Endothelial cell of umbilical vein (primary cell): ENCODE measurements around the gene CUEDC1. TPM values are rescaled to one million over a fixed set of nuclear protein-coding genes. Genes with fewer than 3 reads are reported as not detected.

ENCODE experiments used
- BruUV-seq: library from RNA; stranded (reverse); fragments of 400-500 nt; replicated peaks from 2 replicates; lab custom pipeline; 2021; lab: Mats Ljungman, UMichigan
- CTCF ChIA-PET: fragments of 300-600, 350-600 bp; sonication (Branson Sonifier 250); formaldehyde crosslinking; loops from one replicate; lab custom pipeline; 2021; ENCODE audit warnings: antibody characterized with exemption, inconsistent platforms; lab: Charles Lee
- POLR2A ChIA-PET: fragments of 300-600, 350-600 bp; sonication (Branson Sonifier 250); formaldehyde crosslinking; loops from one replicate; lab custom pipeline; 2021; ENCODE audit warnings: antibody characterized with exemption, inconsistent platforms; lab: Charles Lee
- DNase-seq: peaks from one replicate; pipeline ENCODE4 v3.0.0-alpha.2; 2011; ENCODE audit warnings: low read depth, low spot score
- FAIRE-seq: peaks from 2 replicates; lab custom pipeline; 2011; peaks lifted over from hg19 to GRCh38; lab: Jason Lieb, UNC
- H2AFZ ChIP-seq: 2 replicates; pipeline ENCODE4 v1.6.0; 2012; ENCODE audit warnings: low read depth, low read length, control low read depth, inconsistent platforms
- H3K27ac ChIP-seq: 2 replicates; pipeline ENCODE4 v1.5.1; 2011; ENCODE audit warnings: low read depth, mild to moderate bottlenecking, control low read depth, low read length, moderate library complexity; ENCODE audit not compliant: insufficient read depth
- H3K27me3 ChIP-seq, 2 experiments: 2 replicates each; pipeline versions ENCODE4 v1.6.0 to v1.6.1; 2011; ENCODE audit warnings: low read length in 2 of 2, mixed read lengths in 1 of 2; ENCODE audit not compliant: control insufficient read depth in 2 of 2, insufficient read depth in 2 of 2
- H3K36me3 ChIP-seq, 2 experiments: 2 replicates in 1 of 2; 3 replicates in 1 of 2; pipeline ENCODE4 v1.5.1; 2011; ENCODE audit warnings: low read length in 2 of 2, mild to moderate bottlenecking in 1 of 2, moderate library complexity in 1 of 2; ENCODE audit not compliant: control insufficient read depth in 2 of 2, insufficient read depth in 2 of 2; ENCODE audit errors: extremely low read depth in 1 of 2
- H3K4me1 ChIP-seq: 3 replicates; pipeline ENCODE4 v1.5.1; 2011; ENCODE audit warnings: mild to moderate bottlenecking, low read length; ENCODE audit not compliant: control insufficient read depth, insufficient read depth; ENCODE audit errors: extremely low read depth
- H3K4me2 ChIP-seq: 2 replicates; pipeline ENCODE4 v1.6.1; 2011; ENCODE audit warnings: low read length, control low read depth, mixed read lengths; ENCODE audit not compliant: insufficient read depth
- H3K4me3 ChIP-seq, 3 experiments: fragments of 200-600 bp in 1 of 3; sonication (generic), shearing (Covaris generic) in 1 of 3; replicated peaks in 1 of 3; 2 replicates each; pipeline ENCODE4 v1.5.1; 2011 to 2016; ENCODE audit warnings: control low read depth in 3 of 3, low read length in 3 of 3, mild to moderate bottlenecking in 2 of 3, inconsistent platforms in 1 of 3, low read depth in 1 of 3, moderate library complexity in 1 of 3; ENCODE audit not compliant: insufficient read depth in 1 of 3
- H3K79me2 ChIP-seq: 2 replicates; pipeline ENCODE4 v1.6.0; 2012; ENCODE audit warnings: low read length, inconsistent platforms; ENCODE audit not compliant: control insufficient read depth, insufficient read depth
- H3K9ac ChIP-seq: replicated peaks from 2 replicates; pipeline ENCODE3; 2011; ENCODE audit warnings: low read length, control low read depth; ENCODE audit not compliant: insufficient read depth; ENCODE audit errors: extremely low read depth
- H3K9me1 ChIP-seq: replicated peaks from 3 replicates; pipeline ENCODE4 v1.6.0; 2011; ENCODE audit warnings: mild to moderate bottlenecking, low read length; ENCODE audit not compliant: control insufficient read depth, insufficient read depth; ENCODE audit errors: extremely low read depth
- H3K9me3 ChIP-seq: replicated peaks from 2 replicates; pipeline ENCODE4 v1.5.1; 2012; ENCODE audit warnings: low read length, inconsistent platforms; ENCODE audit not compliant: control insufficient read depth, insufficient read depth
- H4K20me1 ChIP-seq: replicated peaks from 2 replicates; pipeline ENCODE3; 2011; ENCODE audit warnings: mild to moderate bottlenecking, low read length; ENCODE audit not compliant: control insufficient read depth, insufficient read depth; ENCODE audit errors: extremely low read depth
- CTCF ChIP-seq, 2 donors: IDR thresholded peaks; 1 replicate in 1 of 2; 2 replicates in 1 of 2; pipeline ENCODE4 v1.5.1; 2011; ENCODE audit warnings: low read length in 2 of 2, mild to moderate bottlenecking in 2 of 2, moderate library complexity in 2 of 2, control low read depth in 1 of 2, inconsistent platforms in 1 of 2, low read depth in 1 of 2; ENCODE audit not compliant: insufficient read depth in 1 of 2; ENCODE audit errors: extremely low read depth in 1 of 2
- EZH2 ChIP-seq: IDR thresholded peaks from 2 replicates; pipeline ENCODE4 v1.6.1; 2012; ENCODE audit warnings: borderline replicate concordance, low read depth, mild to moderate bottlenecking, moderate library complexity, low read length, inconsistent platforms; ENCODE audit not compliant: severe bottlenecking
- FOS ChIP-seq: IDR thresholded peaks from 2 replicates; pipeline ENCODE4 v1.6.1; 2011; ENCODE audit warnings: mild to moderate bottlenecking, low read length, moderate library complexity, borderline replicate concordance; ENCODE audit not compliant: insufficient read depth
- GATA2 ChIP-seq: IDR thresholded peaks from 2 replicates; pipeline ENCODE4 v1.7.0; 2011; ENCODE audit warnings: low read depth, mild to moderate bottlenecking, moderate library complexity, mixed read lengths, low read length; ENCODE audit not compliant: insufficient read length, insufficient read depth
- JUN ChIP-seq: IDR thresholded peaks from 2 replicates; pipeline ENCODE4 v1.6.1; 2011; ENCODE audit warnings: borderline replicate concordance, low read depth; ENCODE audit not compliant: insufficient read length, insufficient read depth
- MAX ChIP-seq: IDR thresholded peaks from 2 replicates; pipeline ENCODE4 v1.6.1; 2011; ENCODE audit not compliant: insufficient read depth, insufficient read length
- MYC ChIP-seq: IDR thresholded peaks from one replicate; pipeline ENCODE4 v1.6.1; 2011; ENCODE audit warnings: mild to moderate bottlenecking, low read depth, low read length
- POLR2A ChIP-seq: IDR thresholded peaks from 2 replicates; pipeline ENCODE4 v1.6.1; 2012; ENCODE audit warnings: low read depth, mild to moderate bottlenecking, control low read depth, low read length
- POLR2AphosphoS5 ChIP-seq: IDR thresholded peaks from 2 replicates; pipeline ENCODE4 v1.6.1; 2012; ENCODE audit warnings: low read depth, mild to moderate bottlenecking, control low read depth, low read length, moderate library complexity; ENCODE audit not compliant: insufficient read depth
- dilution Hi-C: fragments of 300-500 bp; cut with MboI; formaldehyde crosslinking; loops from one replicate; pipeline ENCODE4 v1.15.0; 2019; ENCODE audit warnings: low sequenced_read_pairs; ENCODE audit not compliant: extremely low pct_ligation_motif_present
- intact Hi-C: fragments of 100-400 bp; cut with micrococcal nuclease; formaldehyde crosslinking; loops from one replicate; pipeline ENCODE4 v1.10.0; 2022
- polyA plus RNA-seq, 4 experiments: library from polyadenylated mRNA; depleted of rRNA in 3 of 4; stranded (reverse) in 3 of 4; unstranded in 1 of 4; fragments of >200 nt; gene quantifications; 2 replicates each; pipeline versions ENCODE4 v1.2.1 to v1.2.3, GENCODE V29; 2011 to 2012; ENCODE audit warnings: missing spikeins in 1 of 4
- total RNA-seq: library from RNA; stranded (reverse); gene quantifications from 2 replicates; pipeline ENCODE4 v1.2.3, GENCODE V29; 2021

Gene CUEDC1
- total and polyA plus RNA-seq, 2 donors (not counting 3 experiments of a cell fraction or from before 2014, with no cell fraction given), result 15.8 to 27.7 TPM

- intact Hi-C loops (no loop called here), dilution Hi-C loops (no loop called here)
- BruUV-seq, result no TSS peak
- H3K27ac ChIP-seq, result no peak overlapping the region
- no peak overlapping the region for H3K4me2 ChIP-seq
- H3K9me1 ChIP-seq, result no peaks in the 10 kb centered on the region
- H3K9ac ChIP-seq, result no peak overlapping the region
- peaks cover 2% of the 10 kb centered on the region for H4K20me1 ChIP-seq
- TF ChIP-seq POLR2AphosphoS5 (no peak), GATA2 (no peak), FOS (no peak), JUN (no peak), EZH2 (no peak), CTCF (IDR thresholded peaks at IDR 0.05; ENCODE audit: extremely low read depth in 1 of 2, insufficient read depth in 1 of 2, low read depth in 1 of 2, low read length in 2 of 2) (no peak), POLR2A (no peak), MAX (no peak), MYC (no peak)
- H3K4me3 ChIP-seq, result no peak overlapping the region
- no peak overlapping the region for H2AFZ ChIP-seq
- peaks cover 0 to 9% of the 10 kb centered on the region in 2 experiments for H3K36me3 ChIP-seq
- H3K9me3 ChIP-seq, result no peaks in the 10 kb centered on the region
- H3K79me2 ChIP-seq, result peaks cover 4% of the 10 kb centered on the region
- CTCF ChIA-PET, result interaction anchor here (0.9 to 1.4 kb wide), 2 partner anchors 12 to 91 kb away, joined by 4 read pairs; no protein-coding TSS in a partner anchor
- no peaks in the 10 kb centered on the region for H3K4me1 ChIP-seq
- POLR2A ChIA-PET, result no interaction called here
- FAIRE-seq, result no peak
- no peaks in the 10 kb centered on the region for H3K27me3 ChIP-seq
- no peak for DNase-seq
Observed at GRCh38 chr17:57838453-57838852, 116.8 kb downstream of the CUEDC1 start.
